ENCODE measurements around the gene PTPN23.

DNA sequence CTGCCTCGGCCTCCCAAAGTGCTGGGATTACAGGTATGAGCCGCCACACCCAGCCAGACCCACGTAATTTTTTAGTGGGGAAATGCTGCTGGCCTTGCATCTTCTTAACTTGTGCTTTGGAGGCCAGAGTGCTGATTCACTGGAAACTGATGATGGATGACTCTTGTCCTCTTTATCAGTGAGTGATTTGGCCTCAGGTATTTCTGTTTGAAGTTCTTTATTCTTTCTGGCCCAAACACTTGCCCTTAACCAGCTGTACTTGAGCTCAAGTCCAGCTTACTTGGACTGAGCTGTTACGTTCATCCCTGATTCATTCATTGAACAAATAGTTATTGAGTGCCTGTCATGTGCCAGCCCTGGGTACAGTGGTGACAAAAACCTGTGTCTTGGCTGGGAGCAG lies 4.2 kb downstream of the PTPN23 start:
- TF ChIP-seq EGR1 (IDR thresholded peaks at IDR 0.05; ENCODE audit: borderline replicate concordance, low read depth, low read length), result no peak
- TF ChIP-seq POLR2A (IDR thresholded peaks at IDR 0.05; ENCODE audit: control extremely low read depth in 1 of 2, low read depth in 2 of 2, low read length in 2 of 2), result no peak
- TF ChIP-seq, protein P1, sequence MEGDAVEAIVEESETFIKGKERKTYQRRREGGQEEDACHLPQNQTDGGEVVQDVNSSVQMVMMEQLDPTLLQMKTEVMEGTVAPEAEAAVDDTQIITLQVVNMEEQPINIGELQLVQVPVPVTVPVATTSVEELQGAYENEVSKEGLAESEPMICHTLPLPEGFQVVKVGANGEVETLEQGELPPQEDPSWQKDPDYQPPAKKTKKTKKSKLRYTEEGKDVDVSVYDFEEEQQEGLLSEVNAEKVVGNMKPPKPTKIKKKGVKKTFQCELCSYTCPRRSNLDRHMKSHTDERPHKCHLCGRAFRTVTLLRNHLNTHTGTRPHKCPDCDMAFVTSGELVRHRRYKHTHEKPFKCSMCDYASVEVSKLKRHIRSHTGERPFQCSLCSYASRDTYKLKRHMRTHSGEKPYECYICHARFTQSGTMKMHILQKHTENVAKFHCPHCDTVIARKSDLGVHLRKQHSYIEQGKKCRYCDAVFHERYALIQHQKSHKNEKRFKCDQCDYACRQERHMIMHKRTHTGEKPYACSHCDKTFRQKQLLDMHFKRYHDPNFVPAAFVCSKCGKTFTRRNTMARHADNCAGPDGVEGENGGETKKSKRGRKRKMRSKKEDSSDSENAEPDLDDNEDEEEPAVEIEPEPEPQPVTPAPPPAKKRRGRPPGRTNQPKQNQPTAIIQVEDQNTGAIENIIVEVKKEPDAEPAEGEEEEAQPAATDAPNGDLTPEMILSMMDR (IDR thresholded peaks at IDR 0.05; ENCODE audit: control extremely low read depth in 1 of 3, insufficient read depth in 1 of 3, low read depth in 1 of 3, low read length in 3 of 3), result no peak
